ENCODE measurements around the gene SNAI1.

GRCh38 chr20:49986049-49986448 is 3.3 kb downstream of the SNAI1 start:
- TF ChIP-seq, protein P1, sequence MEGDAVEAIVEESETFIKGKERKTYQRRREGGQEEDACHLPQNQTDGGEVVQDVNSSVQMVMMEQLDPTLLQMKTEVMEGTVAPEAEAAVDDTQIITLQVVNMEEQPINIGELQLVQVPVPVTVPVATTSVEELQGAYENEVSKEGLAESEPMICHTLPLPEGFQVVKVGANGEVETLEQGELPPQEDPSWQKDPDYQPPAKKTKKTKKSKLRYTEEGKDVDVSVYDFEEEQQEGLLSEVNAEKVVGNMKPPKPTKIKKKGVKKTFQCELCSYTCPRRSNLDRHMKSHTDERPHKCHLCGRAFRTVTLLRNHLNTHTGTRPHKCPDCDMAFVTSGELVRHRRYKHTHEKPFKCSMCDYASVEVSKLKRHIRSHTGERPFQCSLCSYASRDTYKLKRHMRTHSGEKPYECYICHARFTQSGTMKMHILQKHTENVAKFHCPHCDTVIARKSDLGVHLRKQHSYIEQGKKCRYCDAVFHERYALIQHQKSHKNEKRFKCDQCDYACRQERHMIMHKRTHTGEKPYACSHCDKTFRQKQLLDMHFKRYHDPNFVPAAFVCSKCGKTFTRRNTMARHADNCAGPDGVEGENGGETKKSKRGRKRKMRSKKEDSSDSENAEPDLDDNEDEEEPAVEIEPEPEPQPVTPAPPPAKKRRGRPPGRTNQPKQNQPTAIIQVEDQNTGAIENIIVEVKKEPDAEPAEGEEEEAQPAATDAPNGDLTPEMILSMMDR (IDR thresholded peaks at IDR 0.05; ENCODE audit: borderline replicate concordance, extremely low read depth, low read length, poor library complexity, severe bottlenecking), result no peak
- no peak for TF ChIP-seq EZH2 (IDR thresholded peaks at IDR 0.05; ENCODE audit: borderline replicate concordance, low read depth, low read length, severe bottlenecking)

All from DND-41 (cell line).